Suprapubic skin (tissue), 4 donors: ENCODE data around the gene TPRA1. TPM values are rescaled to one million over a fixed set of nuclear protein-coding genes. Genes with fewer than 3 reads are reported as not detected.

Experiments used
- DNase-seq, 2 donors: peaks; one replicate each; pipeline ENCODE4 v3.0.0-alpha.2; 2019; ENCODE audit warnings: low spot score in 2 of 2
- H3K27ac ChIP-seq: fragments of 200-600 bp; sonication (generic); one replicate; pipeline ENCODE4 v1.5.1; 2019
- H3K27me3 ChIP-seq: fragments of 200-600 bp; sonication (generic); one replicate; pipeline ENCODE4 v1.5.1; 2019
- H3K36me3 ChIP-seq: fragments of 200-600 bp; sonication (generic); one replicate; pipeline ENCODE4 v1.5.1; 2019
- H3K4me1 ChIP-seq: fragments of 200-600 bp; sonication (generic); one replicate; pipeline ENCODE4 v1.5.1; 2019
- H3K4me3 ChIP-seq: fragments of 200-600 bp; sonication (generic); one replicate; pipeline ENCODE4 v1.5.1; 2019; ENCODE audit warnings: mild to moderate bottlenecking
- H3K9me3 ChIP-seq: fragments of 200-600 bp; sonication (generic); one replicate; pipeline ENCODE4 v1.5.1; 2019
- CTCF ChIP-seq, 2 donors: fragments of 200-600 bp in 1 of 2; fragments of 450-650 bp in 1 of 2; sonication (generic) in 1 of 2; IDR thresholded peaks; one replicate each; pipeline ENCODE4 v1.5.1; 2016 to 2019; ENCODE audit warnings: antibody characterized with exemption in 2 of 2, mild to moderate bottlenecking in 1 of 2, moderate library complexity in 1 of 2
- EP300 ChIP-seq: sonication (generic); formaldehyde crosslinking; IDR thresholded peaks from one replicate; pipeline ENCODE4 v1.6.1; 2017; ENCODE audit warnings: antibody characterized with exemption
- POLR2A ChIP-seq, 2 donors: fragments of 450-650 bp; IDR thresholded peaks; one replicate each; pipeline ENCODE4 v1.6.1; 2017; ENCODE audit warnings: antibody characterized with exemption in 2 of 2, mild to moderate bottlenecking in 2 of 2, moderate library complexity in 2 of 2
- POLR2AphosphoS5 ChIP-seq, 3 donors: sonication (generic); formaldehyde crosslinking; IDR thresholded peaks; one replicate each; pipeline ENCODE4 v1.6.1; 2017; ENCODE audit warnings: antibody characterized with exemption in 3 of 3
- WGBS: methylation state at CpG from one replicate; pipeline ENCODE4 v1.1.5; 2018; 5-methylcytosine and 5-hydroxymethylcytosine counted together
- total RNA-seq, 4 donors: library from RNA; depleted of rRNA; stranded (reverse); fragments of >200 nt; gene quantifications; one replicate each; pipeline ENCODE4 v1.1.0, GENCODE V29; 2016

Gene TPRA1
- 10 to 100 TPM; 43.7 to 82.3 (median 64.3) TPM for total RNA-seq

- Histone ChIP-seq H3K27me3 (no peaks in the 10 kb centered on the region), H3K9me3 (no peaks in the 10 kb centered on the region), H3K4me3 (peak within 1 kb of the TSS; percentile 78), H3K27ac (peak within 1 kb of the TSS; percentile 81), H3K4me1 (peaks cover 47% of the 10 kb centered on the region), H3K36me3 (no peaks in the 10 kb centered on the region)
- DNase-seq, result peak; percentile 94 to 96
- TF ChIP-seq CTCF (IDR thresholded peaks at IDR 0.05) (no peak), EP300 (no peak), POLR2A (IDR thresholded peaks at IDR 0.05) (peak in 1 of 2 donors; percentile 13), POLR2AphosphoS5 (IDR thresholded peaks at IDR 0.05) (peak in 1 of 3 donors; percentile 15)
- 1% methylated on average over 20 of the region's 72 CpGs for WGBS
Measured at GRCh38 chr3:127590593-127591465, at the start of gene TPRA1. TPRA1 (minus strand) TSS chr3:127590733; CDS start chr3:127580146, 10,587 bp downstream.

GRCh38 chr3:127640042-127640355 lies 49.5 kb upstream of the TPRA1 start:
- Histone ChIP-seq H3K36me3 (no peaks in the 10 kb centered on the region), H3K9me3 (no peaks in the 10 kb centered on the region), H3K27ac (no peak overlapping the region), H3K27me3 (no peaks in the 10 kb centered on the region), H3K4me1 (no peaks in the 10 kb centered on the region), H3K4me3 (no peak overlapping the region)
- TF ChIP-seq POLR2A (IDR thresholded peaks at IDR 0.05), result no peak
- TF ChIP-seq POLR2AphosphoS5 (IDR thresholded peaks at IDR 0.05), result no peak
- TF ChIP-seq EP300, result no peak
- TF ChIP-seq CTCF (IDR thresholded peaks at IDR 0.05), result no peak
- 100% methylated on average over 3 of the region's 3 CpGs for WGBS
- no peak for DNase-seq

GRCh38 chr3:127639173-127640041 lies 48.9 kb upstream of the TPRA1 start:
- no peak for DNase-seq
- no peaks in the 10 kb centered on the region for H3K27me3 ChIP-seq
- TF ChIP-seq EP300, result no peak
- TF ChIP-seq CTCF (IDR thresholded peaks at IDR 0.05), result no peak
- TF ChIP-seq POLR2AphosphoS5 (IDR thresholded peaks at IDR 0.05), result no peak
- TF ChIP-seq POLR2A (IDR thresholded peaks at IDR 0.05), result no peak
- H3K9me3 ChIP-seq, result no peaks in the 10 kb centered on the region
- WGBS, result 86% methylated on average over 3 of the region's 5 CpGs
- no peaks in the 10 kb centered on the region for H3K4me1 ChIP-seq
- no peaks in the 10 kb centered on the region for H3K36me3 ChIP-seq
- no peak overlapping the region for H3K27ac ChIP-seq
- H3K4me3 ChIP-seq, result no peak overlapping the region

- no peaks in the 10 kb centered on the region for H3K9me3 ChIP-seq
- H3K27ac ChIP-seq, result no peak overlapping the region
- DNase-seq, result no peak
- no peak overlapping the region for H3K4me3 ChIP-seq
- no peaks in the 10 kb centered on the region for H3K27me3 ChIP-seq
- H3K4me1 ChIP-seq, result no peaks in the 10 kb centered on the region
- TF ChIP-seq POLR2A (IDR thresholded peaks at IDR 0.05), result no peak
- no peak for TF ChIP-seq EP300
- TF ChIP-seq POLR2AphosphoS5 (IDR thresholded peaks at IDR 0.05), result no peak
- TF ChIP-seq CTCF (IDR thresholded peaks at IDR 0.05), result no peak
- H3K36me3 ChIP-seq, result no peaks in the 10 kb centered on the region
Measured at GRCh38 chr3:127637971-127638370, 47.4 kb upstream of the TPRA1 start.

GRCh38 chr3:127637546-127637945 lies 47.0 kb upstream of the TPRA1 start:
- 86% methylated on average over 3 of the region's 3 CpGs for WGBS
- Histone ChIP-seq H3K27ac (no peak overlapping the region), H3K36me3 (no peaks in the 10 kb centered on the region), H3K27me3 (no peaks in the 10 kb centered on the region), H3K9me3 (no peaks in the 10 kb centered on the region), H3K4me1 (no peaks in the 10 kb centered on the region), H3K4me3 (no peak overlapping the region)
- DNase-seq, result no peak
- TF ChIP-seq POLR2A (IDR thresholded peaks at IDR 0.05), result no peak
- TF ChIP-seq EP300, result no peak
- no peak for TF ChIP-seq POLR2AphosphoS5 (IDR thresholded peaks at IDR 0.05)
- no peak for TF ChIP-seq CTCF (IDR thresholded peaks at IDR 0.05)
